GM12875 (cell line): ENCODE measurements around the gene BRIP1.

Source experiments
- H3K4me3 ChIP-seq: one replicate; pipeline ENCODE4 v1.5.1; 2011; ENCODE audit warnings: low read depth, low read length, control low read depth
- TF ChIP-seq, protein P1 (sequence below): IDR thresholded peaks from 2 replicates; pipeline ENCODE4 v1.5.1; 2011; ENCODE audit warnings: low read depth, mild to moderate bottlenecking, control low read depth, inconsistent platforms, low read length, moderate library complexity, borderline replicate concordance; ENCODE audit not compliant: insufficient read depth

The BRIP1 gene

DNA sequence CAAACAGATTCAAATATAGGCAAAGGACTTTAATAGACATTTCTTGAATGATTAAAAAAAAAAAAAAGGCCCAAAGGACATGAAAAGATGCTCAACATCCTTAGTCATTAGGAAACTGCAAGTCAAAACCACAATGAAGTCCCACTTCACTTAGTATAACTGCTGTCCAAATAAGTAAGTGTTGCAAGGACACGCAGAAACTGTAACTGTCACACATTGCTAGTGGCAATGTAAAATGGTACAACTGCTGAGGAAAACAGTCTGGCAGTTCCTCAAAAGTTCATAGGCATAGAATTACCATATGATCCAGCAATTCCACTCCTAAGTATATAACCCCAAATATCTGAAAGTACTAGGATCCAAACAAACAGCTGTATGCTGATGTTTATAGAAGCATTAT lies 112.7 kb downstream of the BRIP1 start:
- no peak overlapping the region for H3K4me3 ChIP-seq

DNA sequence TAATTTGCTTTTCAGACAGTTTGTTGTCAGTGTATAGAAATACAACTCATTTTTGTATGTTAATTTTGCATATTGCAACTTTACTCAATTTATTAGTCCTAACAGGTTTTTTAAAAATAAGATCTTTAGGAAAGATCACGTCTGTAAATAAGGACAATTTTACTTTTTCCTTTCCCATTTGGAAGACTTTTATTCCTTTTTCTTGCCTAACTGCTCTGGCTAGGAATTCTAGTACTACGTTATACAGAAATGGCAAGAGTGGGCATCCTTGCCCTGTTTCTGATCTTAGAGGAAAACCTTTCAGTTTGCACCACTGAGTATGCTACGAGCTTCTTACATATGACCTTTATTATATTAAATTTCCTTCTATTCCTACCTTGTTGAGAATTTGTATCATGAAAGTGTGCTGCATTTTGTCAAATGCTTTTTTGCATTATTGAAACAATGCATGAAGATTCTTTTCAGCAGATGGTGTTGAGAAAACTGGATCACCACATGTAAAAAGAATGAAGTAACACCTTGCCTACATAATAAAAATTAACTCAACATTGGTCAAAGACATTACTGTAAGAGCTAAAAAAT lies 113.4 kb downstream of the BRIP1 start:
- H3K4me3 ChIP-seq = no peak overlapping the region
- TF ChIP-seq, protein P1, sequence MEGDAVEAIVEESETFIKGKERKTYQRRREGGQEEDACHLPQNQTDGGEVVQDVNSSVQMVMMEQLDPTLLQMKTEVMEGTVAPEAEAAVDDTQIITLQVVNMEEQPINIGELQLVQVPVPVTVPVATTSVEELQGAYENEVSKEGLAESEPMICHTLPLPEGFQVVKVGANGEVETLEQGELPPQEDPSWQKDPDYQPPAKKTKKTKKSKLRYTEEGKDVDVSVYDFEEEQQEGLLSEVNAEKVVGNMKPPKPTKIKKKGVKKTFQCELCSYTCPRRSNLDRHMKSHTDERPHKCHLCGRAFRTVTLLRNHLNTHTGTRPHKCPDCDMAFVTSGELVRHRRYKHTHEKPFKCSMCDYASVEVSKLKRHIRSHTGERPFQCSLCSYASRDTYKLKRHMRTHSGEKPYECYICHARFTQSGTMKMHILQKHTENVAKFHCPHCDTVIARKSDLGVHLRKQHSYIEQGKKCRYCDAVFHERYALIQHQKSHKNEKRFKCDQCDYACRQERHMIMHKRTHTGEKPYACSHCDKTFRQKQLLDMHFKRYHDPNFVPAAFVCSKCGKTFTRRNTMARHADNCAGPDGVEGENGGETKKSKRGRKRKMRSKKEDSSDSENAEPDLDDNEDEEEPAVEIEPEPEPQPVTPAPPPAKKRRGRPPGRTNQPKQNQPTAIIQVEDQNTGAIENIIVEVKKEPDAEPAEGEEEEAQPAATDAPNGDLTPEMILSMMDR = no peak

More for the DNA sequence above, 112.7 kb downstream of the BRIP1 start:
- TF ChIP-seq, protein P1 = no peak

DNA sequence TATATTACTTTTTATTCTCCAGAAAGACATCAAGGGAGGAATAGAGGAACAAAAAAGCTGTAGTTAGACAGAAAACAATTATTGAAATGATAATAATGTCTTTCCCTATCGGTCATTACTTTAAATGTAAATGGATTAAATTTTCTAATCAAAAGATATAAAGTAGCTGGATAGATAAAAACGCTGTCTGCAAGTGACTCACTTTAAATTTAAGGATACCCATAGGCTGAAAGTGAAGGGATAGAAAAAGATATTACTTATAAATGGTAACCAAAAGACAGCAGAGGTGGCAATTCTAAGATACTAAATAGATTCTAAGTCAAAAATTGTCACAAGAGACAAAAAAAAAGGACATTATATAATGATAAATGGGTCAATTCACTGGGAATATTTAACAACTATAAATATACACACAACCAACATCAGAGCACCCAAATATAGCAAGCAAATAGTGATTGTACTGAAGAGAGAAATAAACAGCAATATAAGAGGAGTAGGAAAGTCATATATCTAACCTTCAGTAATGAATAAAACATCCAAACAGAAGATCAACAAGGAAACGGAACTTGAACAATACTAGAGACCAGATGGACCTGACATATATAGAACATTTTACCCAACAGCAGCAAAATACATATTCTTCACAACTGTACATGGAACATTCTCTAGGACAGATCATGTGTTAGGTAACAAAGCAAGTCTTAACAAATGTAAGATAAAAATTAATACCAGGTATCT lies 116.9 kb downstream of the BRIP1 start:
- no peak overlapping the region for H3K4me3 ChIP-seq
- TF ChIP-seq, protein P1 = no peak

DNA sequence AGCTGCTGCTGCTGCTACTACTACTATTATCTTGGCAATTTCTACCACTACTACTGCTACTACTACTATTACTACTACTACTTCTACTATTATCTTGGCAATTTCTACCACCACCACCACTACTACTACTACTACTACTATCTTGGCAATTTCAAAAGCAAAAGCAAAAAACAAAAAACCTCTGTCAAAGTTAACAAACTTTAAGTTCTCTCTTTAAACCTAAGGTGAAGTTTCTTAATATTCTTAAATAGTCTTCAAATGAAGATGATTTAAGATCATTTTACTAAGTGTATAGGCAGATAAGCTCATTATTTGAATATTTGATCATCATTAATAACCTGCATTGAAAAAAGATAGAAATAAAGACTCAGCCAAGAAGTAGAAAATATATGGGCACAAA lies 118.5 kb downstream of the BRIP1 start:
- H3K4me3 ChIP-seq = no peak overlapping the region
- TF ChIP-seq, protein P1 = no peak

DNA sequence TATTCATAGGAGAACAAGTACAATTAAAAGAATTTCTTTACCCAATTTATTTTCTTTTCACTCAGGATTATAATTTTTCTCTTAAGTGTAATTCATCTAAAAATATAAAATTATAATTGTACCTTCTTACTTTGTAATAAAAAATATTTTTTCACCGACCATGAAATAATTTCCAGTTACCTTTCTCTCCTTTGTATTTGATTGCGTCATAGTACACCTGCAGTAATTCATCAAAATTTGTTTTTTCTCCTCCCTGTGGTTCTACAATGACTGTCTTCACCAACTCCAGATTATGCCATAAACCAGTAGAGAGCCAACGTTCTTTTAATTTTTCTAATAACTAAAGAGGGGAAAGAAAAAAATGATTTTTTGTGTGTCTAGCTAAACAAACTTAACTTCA lies 119.1 kb downstream of the BRIP1 start:
- TF ChIP-seq, protein P1 = no peak
- no peak overlapping the region for H3K4me3 ChIP-seq

DNA sequence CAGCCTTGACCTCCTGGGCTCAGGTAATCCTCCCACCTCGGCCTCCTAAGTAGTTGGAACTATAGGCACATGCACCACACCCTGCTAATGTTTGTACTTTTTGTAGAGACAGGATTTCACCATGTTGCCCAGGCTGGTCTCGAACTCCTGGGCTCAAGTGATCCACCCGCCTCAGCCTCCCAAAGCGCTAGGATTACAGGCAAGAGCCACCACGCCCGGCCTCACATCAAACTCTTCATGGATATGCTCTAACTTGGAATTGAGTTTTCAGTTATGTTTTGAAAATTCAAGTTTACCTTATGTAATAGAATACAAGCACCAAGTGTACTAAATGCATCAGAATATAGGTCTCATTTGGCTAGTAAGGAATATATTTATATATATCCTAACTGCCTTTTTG lies 119.6 kb downstream of the BRIP1 start:
- TF ChIP-seq, protein P1 = no peak

DNA sequence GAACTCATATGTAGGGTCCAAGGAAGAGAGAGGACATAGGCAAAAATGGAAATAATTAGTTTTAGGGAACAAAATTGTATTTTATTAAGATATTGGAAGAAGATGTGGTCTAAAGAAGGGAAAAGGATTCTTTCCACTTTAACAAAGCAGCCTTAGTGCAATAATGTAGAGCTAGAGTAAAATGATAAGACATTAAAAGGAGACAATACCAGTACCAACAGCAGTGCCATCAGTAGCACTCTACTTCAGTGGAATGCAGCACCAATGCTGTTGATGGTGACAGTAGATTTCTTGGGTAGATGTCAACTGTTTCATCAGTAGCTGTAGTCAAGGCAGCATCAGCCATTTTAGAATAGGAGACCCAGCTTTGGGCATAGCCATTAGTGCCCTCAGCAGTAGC lies 124.3 kb downstream of the BRIP1 start:
- no peak overlapping the region for H3K4me3 ChIP-seq
- TF ChIP-seq, protein P1 = no peak

More for the DNA sequence above, 119.6 kb downstream of the BRIP1 start:
- no peak overlapping the region for H3K4me3 ChIP-seq
